ENCODE data around the gene GIMAP8. TPM values are rescaled to one million over a fixed set of nuclear protein-coding genes. Genes with fewer than 3 reads are reported as not detected.

Gene GIMAP8
- polyA plus RNA-seq, 1 experiment: not detected

GRCh38 chr7:150434240-150434639, 16.2 kb upstream of the GIMAP8 start:
- H3K9me3 ChIP-seq (ENCODE audit: control insufficient read depth, insufficient read depth, low read length): no peaks in the 10 kb centered on the region
- H3K4me3 ChIP-seq (ENCODE audit: low read depth, low read length): no peak overlapping the region
- no peak for DNase-seq (ENCODE audit: low read depth, low spot score)
- H3K27ac ChIP-seq (ENCODE audit: low read depth, low read length): no peak overlapping the region
- POLR2A ChIA-PET: no interaction called here
- TF ChIP-seq CTCF (IDR thresholded peaks at IDR 0.05; ENCODE audit: low read depth, low read length): no peak
- H3K27me3 ChIP-seq (ENCODE audit: control insufficient read depth, insufficient read depth, low read length): peaks cover 6% of the 10 kb centered on the region
- CTCF ChIA-PET: interaction anchor here (1.3 to 1.4 kb wide), 3 partner anchors 12 to 15 kb away, joined by 3 to 9 read pairs (median 4); no protein-coding TSS in a partner anchor

- ChIA-PET CTCF (interaction anchor here (1.3 to 1.4 kb wide), 2 partner anchors 11 to 13 kb away, joined by 3 to 4 read pairs; no protein-coding TSS in a partner anchor), POLR2A (no interaction called here)
- H3K9me3 ChIP-seq (ENCODE audit: control insufficient read depth, insufficient read depth, low read length): no peaks in the 10 kb centered on the region
- no peak for TF ChIP-seq CTCF (IDR thresholded peaks at IDR 0.05; ENCODE audit: low read depth, low read length)
- no peak overlapping the region for H3K4me3 ChIP-seq (ENCODE audit: low read depth, low read length)
- peaks cover 6% of the 10 kb centered on the region for H3K27me3 ChIP-seq (ENCODE audit: control insufficient read depth, insufficient read depth, low read length)
- no peak overlapping the region for H3K27ac ChIP-seq (ENCODE audit: low read depth, low read length)
- no peak for DNase-seq (ENCODE audit: low read depth, low spot score)
Measured at GRCh38 chr7:150435047-150435389, 15.4 kb upstream of the GIMAP8 start.

- no peak overlapping the region for H3K27ac ChIP-seq (ENCODE audit: low read depth, low read length)
- no peak for DNase-seq (ENCODE audit: low read depth, low spot score)
- ChIA-PET POLR2A (no interaction called here), CTCF (interaction anchor here (1.4 kb wide), 1 partner anchor 14 kb away, joined by 3 read pairs; no protein-coding TSS in a partner anchor)
- TF ChIP-seq CTCF (IDR thresholded peaks at IDR 0.05; ENCODE audit: low read depth, low read length): no peak
- H3K27me3 ChIP-seq (ENCODE audit: control insufficient read depth, insufficient read depth, low read length): peaks cover 6% of the 10 kb centered on the region
- H3K4me3 ChIP-seq (ENCODE audit: low read depth, low read length): no peak overlapping the region
- H3K9me3 ChIP-seq (ENCODE audit: control insufficient read depth, insufficient read depth, low read length): no peaks in the 10 kb centered on the region
Measured at GRCh38 chr7:150435390-150436073, 14.9 kb upstream of the GIMAP8 start.

- CTCF ChIA-PET: interaction anchor here (3.2 kb wide), 1 partner anchor 9 kb away, joined by 15 read pairs; no protein-coding TSS in a partner anchor
Measured at GRCh38 chr7:150439967-150440366, 10.5 kb upstream of the GIMAP8 start.

More at GRCh38 chr7:150439967-150440366, 10.5 kb upstream of the GIMAP8 start:
- DNase-seq (ENCODE audit: low read depth, low spot score): no peak
- peaks cover 3% of the 10 kb centered on the region for H3K27me3 ChIP-seq (ENCODE audit: control insufficient read depth, insufficient read depth, low read length)
- H3K9me3 ChIP-seq (ENCODE audit: control insufficient read depth, insufficient read depth, low read length): peaks cover 16% of the 10 kb centered on the region
- H3K27ac ChIP-seq (ENCODE audit: low read depth, low read length): no peak overlapping the region
- no peak for TF ChIP-seq CTCF (IDR thresholded peaks at IDR 0.05; ENCODE audit: low read depth, low read length)
- no peak overlapping the region for H3K4me3 ChIP-seq (ENCODE audit: low read depth, low read length)
- POLR2A ChIA-PET: no interaction called here

All from AG04450 (cell line).